Neural cell (in vitro differentiated cells): ENCODE results near the gene NATD1.

Experiments
- EP300 ChIP-seq: fragments of 450-650 bp; conservative IDR thresholded peaks from 2 replicates; pipeline ENCODE4 v1.6.1; 2014; ENCODE audit warnings: antibody characterized with exemption, mild to moderate bottlenecking, moderate library complexity; ENCODE audit not compliant: poor library complexity, severe bottlenecking
- EZH2 ChIP-seq: fragments of 200-600, 300-800 bp; shearing (Covaris generic), sonication (generic); IDR thresholded peaks from 2 replicates; pipeline ENCODE4 v1.6.1; 2014; ENCODE audit warnings: antibody characterized with exemption, low read length, borderline replicate concordance, mild to moderate bottlenecking; ENCODE audit not compliant: insufficient read depth, poor library complexity, severe bottlenecking
- MXI1 ChIP-seq: fragments of 450-650 bp; conservative IDR thresholded peaks from 2 replicates; pipeline ENCODE4 v1.6.1; 2014; ENCODE audit warnings: antibody characterized with exemption, mild to moderate bottlenecking; ENCODE audit not compliant: poor library complexity, severe bottlenecking
- POLR2AphosphoS5 ChIP-seq: IDR thresholded peaks from 2 replicates; pipeline ENCODE4 v1.6.1; 2012
- RAD21 ChIP-seq: fragments of 450-650 bp; conservative IDR thresholded peaks from 2 replicates; pipeline ENCODE4 v1.6.1; 2014; ENCODE audit warnings: antibody characterized with exemption, mild to moderate bottlenecking, moderate library complexity
- SMC3 ChIP-seq: fragments of 450-650 bp; conservative IDR thresholded peaks from 2 replicates; pipeline ENCODE4 v1.6.1; 2014; ENCODE audit warnings: antibody characterized with exemption, mild to moderate bottlenecking, moderate library complexity; ENCODE audit not compliant: poor library complexity
- TF ChIP-seq, protein P1 (sequence below): fragments of 450-650 bp; IDR thresholded peaks from 2 replicates; pipeline ENCODE4 v1.5.1; 2014; ENCODE audit warnings: antibody characterized with exemption, mild to moderate bottlenecking, moderate library complexity; ENCODE audit not compliant: poor library complexity, severe bottlenecking
- TF ChIP-seq, protein P2 (sequence below): IDR thresholded peaks from 2 replicates; pipeline ENCODE4 v1.6.1; 2012; ENCODE audit warnings: borderline replicate concordance

DNA sequence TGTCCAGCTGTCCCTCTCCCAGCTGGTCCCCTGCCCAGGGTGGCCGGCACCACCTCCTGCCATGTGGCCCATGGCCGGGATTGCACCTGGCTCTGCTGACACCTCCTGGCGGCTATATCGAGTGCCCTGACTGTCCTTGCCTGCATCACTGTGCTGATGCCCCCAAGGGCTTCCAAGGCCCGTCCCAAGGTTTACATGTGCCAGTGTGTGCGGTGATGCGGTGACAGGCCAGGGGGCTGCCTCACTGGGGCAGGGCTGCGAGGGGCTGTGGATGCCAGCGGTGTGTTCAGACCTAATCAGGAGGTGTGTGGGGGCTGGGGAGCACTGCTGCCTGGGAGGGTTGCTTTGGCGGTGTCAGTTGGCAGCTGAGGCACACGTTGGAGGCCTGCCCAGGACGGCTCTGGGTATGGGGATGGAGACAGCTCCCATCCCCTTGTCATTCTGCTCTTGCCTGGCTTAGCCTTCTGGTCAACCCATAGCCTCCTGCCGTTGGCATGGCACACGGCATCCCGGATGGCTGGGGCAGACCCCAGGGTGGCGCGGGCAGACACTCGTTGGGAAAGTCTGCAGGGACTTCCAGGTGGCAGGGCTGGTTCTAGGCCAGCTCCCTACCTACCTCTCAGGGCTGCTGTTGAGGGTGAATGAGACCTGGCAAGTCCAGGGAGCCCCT lies 36.8 kb upstream of the NATD1 start:
- TF ChIP-seq, protein P1, sequence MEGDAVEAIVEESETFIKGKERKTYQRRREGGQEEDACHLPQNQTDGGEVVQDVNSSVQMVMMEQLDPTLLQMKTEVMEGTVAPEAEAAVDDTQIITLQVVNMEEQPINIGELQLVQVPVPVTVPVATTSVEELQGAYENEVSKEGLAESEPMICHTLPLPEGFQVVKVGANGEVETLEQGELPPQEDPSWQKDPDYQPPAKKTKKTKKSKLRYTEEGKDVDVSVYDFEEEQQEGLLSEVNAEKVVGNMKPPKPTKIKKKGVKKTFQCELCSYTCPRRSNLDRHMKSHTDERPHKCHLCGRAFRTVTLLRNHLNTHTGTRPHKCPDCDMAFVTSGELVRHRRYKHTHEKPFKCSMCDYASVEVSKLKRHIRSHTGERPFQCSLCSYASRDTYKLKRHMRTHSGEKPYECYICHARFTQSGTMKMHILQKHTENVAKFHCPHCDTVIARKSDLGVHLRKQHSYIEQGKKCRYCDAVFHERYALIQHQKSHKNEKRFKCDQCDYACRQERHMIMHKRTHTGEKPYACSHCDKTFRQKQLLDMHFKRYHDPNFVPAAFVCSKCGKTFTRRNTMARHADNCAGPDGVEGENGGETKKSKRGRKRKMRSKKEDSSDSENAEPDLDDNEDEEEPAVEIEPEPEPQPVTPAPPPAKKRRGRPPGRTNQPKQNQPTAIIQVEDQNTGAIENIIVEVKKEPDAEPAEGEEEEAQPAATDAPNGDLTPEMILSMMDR: no peak
- TF ChIP-seq EP300 (no peak), EZH2 (no peak), MXI1 (no peak), POLR2AphosphoS5 (no peak), RAD21 (no peak), SMC3 (no peak)
- TF ChIP-seq, protein P2, sequence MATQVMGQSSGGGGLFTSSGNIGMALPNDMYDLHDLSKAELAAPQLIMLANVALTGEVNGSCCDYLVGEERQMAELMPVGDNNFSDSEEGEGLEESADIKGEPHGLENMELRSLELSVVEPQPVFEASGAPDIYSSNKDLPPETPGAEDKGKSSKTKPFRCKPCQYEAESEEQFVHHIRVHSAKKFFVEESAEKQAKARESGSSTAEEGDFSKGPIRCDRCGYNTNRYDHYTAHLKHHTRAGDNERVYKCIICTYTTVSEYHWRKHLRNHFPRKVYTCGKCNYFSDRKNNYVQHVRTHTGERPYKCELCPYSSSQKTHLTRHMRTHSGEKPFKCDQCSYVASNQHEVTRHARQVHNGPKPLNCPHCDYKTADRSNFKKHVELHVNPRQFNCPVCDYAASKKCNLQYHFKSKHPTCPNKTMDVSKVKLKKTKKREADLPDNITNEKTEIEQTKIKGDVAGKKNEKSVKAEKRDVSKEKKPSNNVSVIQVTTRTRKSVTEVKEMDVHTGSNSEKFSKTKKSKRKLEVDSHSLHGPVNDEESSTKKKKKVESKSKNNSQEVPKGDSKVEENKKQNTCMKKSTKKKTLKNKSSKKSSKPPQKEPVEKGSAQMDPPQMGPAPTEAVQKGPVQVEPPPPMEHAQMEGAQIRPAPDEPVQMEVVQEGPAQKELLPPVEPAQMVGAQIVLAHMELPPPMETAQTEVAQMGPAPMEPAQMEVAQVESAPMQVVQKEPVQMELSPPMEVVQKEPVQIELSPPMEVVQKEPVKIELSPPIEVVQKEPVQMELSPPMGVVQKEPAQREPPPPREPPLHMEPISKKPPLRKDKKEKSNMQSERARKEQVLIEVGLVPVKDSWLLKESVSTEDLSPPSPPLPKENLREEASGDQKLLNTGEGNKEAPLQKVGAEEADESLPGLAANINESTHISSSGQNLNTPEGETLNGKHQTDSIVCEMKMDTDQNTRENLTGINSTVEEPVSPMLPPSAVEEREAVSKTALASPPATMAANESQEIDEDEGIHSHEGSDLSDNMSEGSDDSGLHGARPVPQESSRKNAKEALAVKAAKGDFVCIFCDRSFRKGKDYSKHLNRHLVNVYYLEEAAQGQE: no peak
